HL-60 (cell line): ENCODE measurements around the gene MAST3.
"Not testable (repeated sequence)": the region's sequence is repeated elsewhere in the genome, so short reads cannot be mapped to it uniquely, and the experiment has no call there.

Experiments
- DNase-seq, 2 experiments: peaks; one replicate each; pipeline ENCODE4 v3.0.0-alpha.2; 2010 to 2020; ENCODE audit warnings: low read depth in 1 of 2, low spot score in 1 of 2
- H3K27ac ChIP-seq: fragments of 250-450 bp; sonication (Bioruptor Pico); replicated peaks from 2 replicates; pipeline ENCODE4 v1.5.1; 2020; ENCODE audit warnings: mild to moderate bottlenecking, moderate library complexity
- H3K27me3 ChIP-seq: fragments of 250-450 bp; sonication (Bioruptor Pico); 2 replicates; pipeline ENCODE4 v1.5.1; 2021; ENCODE audit warnings: mild to moderate bottlenecking, moderate library complexity; ENCODE audit not compliant: insufficient read depth, poor library complexity, severe bottlenecking
- H3K4me3 ChIP-seq: replicated peaks from 2 replicates; pipeline ENCODE4 v1.5.1; 2011; ENCODE audit warnings: mild to moderate bottlenecking, control low read depth, low read length; ENCODE audit not compliant: insufficient read depth
- GABPA ChIP-seq: IDR thresholded peaks from 2 replicates; pipeline ENCODE4 v1.6.1; 2012; ENCODE audit warnings: low read depth
- POLR2AphosphoS5 ChIP-seq: IDR thresholded peaks from 2 replicates; pipeline ENCODE4 v1.6.1; 2012; ENCODE audit warnings: low read depth
- SPI1 ChIP-seq: IDR thresholded peaks from 2 replicates; pipeline ENCODE4 v1.6.1; 2012; ENCODE audit warnings: low read depth, mild to moderate bottlenecking, borderline replicate concordance
- TF ChIP-seq, protein P1 (sequence below): IDR thresholded peaks from 2 replicates; pipeline ENCODE4 v1.6.1; 2012; ENCODE audit warnings: low read depth; ENCODE audit not compliant: insufficient replicate concordance
- TF ChIP-seq, protein P2 (sequence below): IDR thresholded peaks from one replicate; pipeline ENCODE4 v1.5.1; 2011; ENCODE audit warnings: low read length, control low read depth, inconsistent platforms; ENCODE audit not compliant: insufficient read depth

Gene MAST3

DNA sequence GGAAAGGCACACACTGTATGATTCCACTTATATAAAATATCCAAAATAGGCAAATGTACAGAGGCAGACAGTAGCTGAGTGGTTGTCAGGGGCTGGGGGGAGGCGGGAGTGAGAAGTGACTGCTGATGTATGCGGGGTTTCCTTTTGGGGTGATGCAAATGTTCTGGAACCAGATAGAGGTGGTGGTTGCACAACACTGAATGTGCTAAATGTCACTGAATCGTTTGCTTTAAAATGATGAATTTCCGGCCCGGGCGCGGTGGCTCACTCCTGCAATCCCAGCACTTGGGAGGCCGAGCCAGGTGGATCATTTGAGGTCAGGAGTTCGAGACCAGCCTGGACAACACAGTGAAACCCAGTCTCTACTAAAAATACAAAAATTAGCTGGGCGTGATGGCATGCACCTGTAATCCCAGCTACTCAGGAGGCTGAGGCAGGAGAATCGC is 8.5 kb upstream of the MAST3 start:
- H3K4me3 ChIP-seq, H3K27me3 ChIP-seq: not testable (repeated sequence)
- TF ChIP-seq GABPA = peak; percentile 50; the same call in 1 of the 2 replicates
- peak; percentile 66 to 90 for DNase-seq
- peak overlapping the region; percentile 84 for H3K27ac ChIP-seq

DNA sequence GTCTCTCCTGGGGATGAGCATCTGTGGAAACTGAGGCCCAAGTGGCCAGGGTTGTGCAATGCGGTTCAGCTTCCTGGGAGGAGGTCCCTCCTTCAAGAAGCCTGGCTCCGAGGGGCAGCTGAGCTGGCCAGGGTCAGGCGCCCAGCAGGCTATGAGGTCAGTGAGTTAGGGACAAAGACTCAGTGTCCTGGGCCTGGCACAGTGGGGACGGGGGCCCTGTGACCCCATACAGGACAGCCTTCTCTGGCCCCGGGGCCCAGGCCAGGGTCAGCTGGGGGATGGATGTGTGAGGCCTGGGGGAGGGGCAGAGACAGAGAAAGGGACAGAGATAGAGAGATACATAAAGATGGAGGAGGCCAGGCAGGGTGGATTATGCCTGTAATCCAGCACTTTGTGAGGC is 7.9 kb upstream of the MAST3 start:
- Histone ChIP-seq H3K27me3 (no peaks in the 10 kb centered on the region), H3K4me3 (no peak overlapping the region), H3K27ac (peak overlapping the region; percentile 84)
- DNase-seq = no peak
- no peak for TF ChIP-seq POLR2AphosphoS5
- TF ChIP-seq, protein P1, sequence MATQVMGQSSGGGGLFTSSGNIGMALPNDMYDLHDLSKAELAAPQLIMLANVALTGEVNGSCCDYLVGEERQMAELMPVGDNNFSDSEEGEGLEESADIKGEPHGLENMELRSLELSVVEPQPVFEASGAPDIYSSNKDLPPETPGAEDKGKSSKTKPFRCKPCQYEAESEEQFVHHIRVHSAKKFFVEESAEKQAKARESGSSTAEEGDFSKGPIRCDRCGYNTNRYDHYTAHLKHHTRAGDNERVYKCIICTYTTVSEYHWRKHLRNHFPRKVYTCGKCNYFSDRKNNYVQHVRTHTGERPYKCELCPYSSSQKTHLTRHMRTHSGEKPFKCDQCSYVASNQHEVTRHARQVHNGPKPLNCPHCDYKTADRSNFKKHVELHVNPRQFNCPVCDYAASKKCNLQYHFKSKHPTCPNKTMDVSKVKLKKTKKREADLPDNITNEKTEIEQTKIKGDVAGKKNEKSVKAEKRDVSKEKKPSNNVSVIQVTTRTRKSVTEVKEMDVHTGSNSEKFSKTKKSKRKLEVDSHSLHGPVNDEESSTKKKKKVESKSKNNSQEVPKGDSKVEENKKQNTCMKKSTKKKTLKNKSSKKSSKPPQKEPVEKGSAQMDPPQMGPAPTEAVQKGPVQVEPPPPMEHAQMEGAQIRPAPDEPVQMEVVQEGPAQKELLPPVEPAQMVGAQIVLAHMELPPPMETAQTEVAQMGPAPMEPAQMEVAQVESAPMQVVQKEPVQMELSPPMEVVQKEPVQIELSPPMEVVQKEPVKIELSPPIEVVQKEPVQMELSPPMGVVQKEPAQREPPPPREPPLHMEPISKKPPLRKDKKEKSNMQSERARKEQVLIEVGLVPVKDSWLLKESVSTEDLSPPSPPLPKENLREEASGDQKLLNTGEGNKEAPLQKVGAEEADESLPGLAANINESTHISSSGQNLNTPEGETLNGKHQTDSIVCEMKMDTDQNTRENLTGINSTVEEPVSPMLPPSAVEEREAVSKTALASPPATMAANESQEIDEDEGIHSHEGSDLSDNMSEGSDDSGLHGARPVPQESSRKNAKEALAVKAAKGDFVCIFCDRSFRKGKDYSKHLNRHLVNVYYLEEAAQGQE = no peak
- no peak for TF ChIP-seq GABPA
- TF ChIP-seq, protein P2, sequence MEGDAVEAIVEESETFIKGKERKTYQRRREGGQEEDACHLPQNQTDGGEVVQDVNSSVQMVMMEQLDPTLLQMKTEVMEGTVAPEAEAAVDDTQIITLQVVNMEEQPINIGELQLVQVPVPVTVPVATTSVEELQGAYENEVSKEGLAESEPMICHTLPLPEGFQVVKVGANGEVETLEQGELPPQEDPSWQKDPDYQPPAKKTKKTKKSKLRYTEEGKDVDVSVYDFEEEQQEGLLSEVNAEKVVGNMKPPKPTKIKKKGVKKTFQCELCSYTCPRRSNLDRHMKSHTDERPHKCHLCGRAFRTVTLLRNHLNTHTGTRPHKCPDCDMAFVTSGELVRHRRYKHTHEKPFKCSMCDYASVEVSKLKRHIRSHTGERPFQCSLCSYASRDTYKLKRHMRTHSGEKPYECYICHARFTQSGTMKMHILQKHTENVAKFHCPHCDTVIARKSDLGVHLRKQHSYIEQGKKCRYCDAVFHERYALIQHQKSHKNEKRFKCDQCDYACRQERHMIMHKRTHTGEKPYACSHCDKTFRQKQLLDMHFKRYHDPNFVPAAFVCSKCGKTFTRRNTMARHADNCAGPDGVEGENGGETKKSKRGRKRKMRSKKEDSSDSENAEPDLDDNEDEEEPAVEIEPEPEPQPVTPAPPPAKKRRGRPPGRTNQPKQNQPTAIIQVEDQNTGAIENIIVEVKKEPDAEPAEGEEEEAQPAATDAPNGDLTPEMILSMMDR = no peak
- no peak for TF ChIP-seq SPI1

DNA sequence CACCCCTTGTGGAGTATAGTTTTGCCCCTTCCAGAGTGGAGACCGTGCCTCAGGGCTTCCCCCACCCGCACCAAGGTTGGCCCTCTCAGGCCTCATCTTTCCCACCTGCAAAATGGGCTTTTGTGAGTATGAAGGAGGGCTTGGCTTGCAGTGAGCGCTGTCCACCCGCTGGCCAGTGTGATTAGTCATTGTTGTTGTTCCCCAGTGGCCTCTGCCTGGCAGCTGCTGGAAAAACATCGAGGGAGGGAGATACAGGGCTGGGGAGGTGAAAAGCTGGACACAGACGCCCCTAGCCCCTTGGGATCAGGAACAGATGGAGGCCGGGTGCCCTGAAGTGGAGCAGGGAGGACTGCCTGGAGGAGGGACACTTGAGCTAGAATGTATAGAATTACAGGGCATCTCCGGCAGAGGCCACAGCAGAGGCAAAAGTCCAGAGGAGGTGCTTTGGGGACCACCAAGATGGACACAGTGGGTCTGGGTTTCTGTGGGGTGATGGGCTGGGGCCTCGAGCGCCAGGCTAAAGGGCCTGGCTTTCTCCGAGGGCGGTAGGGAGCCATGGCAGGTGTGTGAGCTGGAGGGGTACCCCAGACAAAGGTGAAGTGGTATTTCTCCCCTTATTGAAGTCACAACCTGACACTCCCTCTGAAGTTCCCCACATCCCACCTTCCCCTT is 6.9 kb upstream of the MAST3 start:
- no peak overlapping the region for H3K4me3 ChIP-seq
- TF ChIP-seq SPI1 = no peak
- TF ChIP-seq, protein P2 = no peak
- TF ChIP-seq, protein P1 = no peak
- no peak for TF ChIP-seq GABPA
- no peak for TF ChIP-seq POLR2AphosphoS5
- no peak for DNase-seq
- no peaks in the 10 kb centered on the region for H3K27me3 ChIP-seq
- H3K27ac ChIP-seq = peak overlapping the region; percentile 84

DNA sequence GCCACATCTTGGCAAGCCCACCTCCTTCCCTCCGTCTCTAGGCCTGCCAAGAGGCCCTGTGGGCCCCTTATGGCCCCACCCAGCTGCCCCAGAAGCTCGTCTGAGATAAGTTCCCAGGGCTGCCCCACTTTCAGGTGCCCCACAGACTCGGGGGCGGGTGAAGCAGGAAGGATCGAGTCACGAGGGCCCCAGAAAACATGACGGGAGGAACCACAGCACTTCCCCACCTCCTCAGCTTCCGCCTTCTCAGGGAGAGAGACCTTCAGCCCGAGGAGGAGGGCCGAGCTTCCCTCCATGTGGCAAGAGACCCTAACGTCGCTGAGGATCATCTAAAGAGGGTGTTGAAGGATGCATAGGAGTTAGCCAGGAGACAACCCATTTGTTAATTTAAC is 6.4 kb upstream of the MAST3 start:
- Histone ChIP-seq H3K27ac (peak overlapping the region; percentile 84), H3K27me3 (no peaks in the 10 kb centered on the region), H3K4me3 (no peak overlapping the region)
- DNase-seq = peak; percentile 82 to 94
- peak; percentile 93 for TF ChIP-seq SPI1
- no peak for TF ChIP-seq GABPA
- TF ChIP-seq POLR2AphosphoS5 = peak; percentile 81
- TF ChIP-seq, protein P1 = no peak
- TF ChIP-seq, protein P2 = no peak
